ENCODE measurements around the gene SCN5A.

The SCN5A gene

DNA sequence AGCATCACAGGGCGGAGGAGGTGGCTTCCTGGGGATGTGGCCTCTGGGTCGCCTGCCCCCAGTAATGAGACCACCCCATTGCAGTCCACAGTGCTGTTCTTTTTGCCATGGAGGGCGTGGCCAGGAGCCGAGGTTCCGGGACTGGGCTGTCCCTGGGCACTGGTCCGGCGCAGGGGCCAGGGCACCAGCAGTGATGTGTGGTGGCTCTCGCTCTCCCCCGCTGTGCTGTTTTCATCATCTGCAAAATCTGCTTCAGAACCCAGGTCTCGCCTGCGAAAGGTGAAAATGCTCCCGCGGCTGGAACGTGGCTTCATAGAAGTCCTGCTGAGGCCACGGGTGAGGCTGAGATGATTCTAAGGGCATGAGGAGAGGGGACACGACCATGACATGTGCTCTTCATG, 45.8 kb downstream of the SCN5A start:
- FAIRE-seq = no peak

DNA sequence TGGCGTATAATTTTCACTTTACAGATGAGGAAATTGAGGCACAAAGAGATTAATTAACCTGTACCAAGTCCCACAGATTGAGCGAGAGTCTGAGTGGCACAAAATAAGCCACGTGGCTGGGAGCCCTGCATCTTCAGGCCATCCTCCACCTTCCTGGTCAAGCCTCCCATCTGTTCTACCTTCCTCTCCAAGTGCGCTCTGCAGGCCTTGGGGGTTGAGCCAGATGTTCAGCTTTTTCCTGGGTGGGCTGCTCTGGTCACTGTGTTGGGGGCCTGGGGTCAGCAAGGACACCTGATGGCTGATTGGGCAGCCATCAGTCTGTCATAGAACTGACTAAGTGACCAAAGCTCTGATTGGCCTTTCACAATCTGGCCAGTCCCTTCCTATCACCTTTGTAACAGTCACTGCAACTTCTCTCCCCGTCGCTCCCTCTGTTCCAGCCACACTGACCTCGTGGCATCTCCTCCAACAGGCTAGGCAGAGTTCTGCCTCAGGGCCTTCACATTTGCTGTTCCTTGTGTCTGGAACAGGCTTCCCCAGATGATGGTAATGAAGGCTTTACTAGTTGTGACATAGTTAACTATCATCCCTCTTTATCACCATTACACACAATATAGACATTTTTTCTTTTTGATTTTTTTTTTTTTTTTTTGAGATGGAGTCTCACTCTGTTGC, 46.8 kb downstream of the SCN5A start:
- FAIRE-seq = no peak
- no peak for DNase-seq (ENCODE audit: insufficient read length, low spot score)

More for the DNA sequence above, 45.8 kb downstream of the SCN5A start:
- DNase-seq (ENCODE audit: insufficient read length, low spot score) = no peak

DNA sequence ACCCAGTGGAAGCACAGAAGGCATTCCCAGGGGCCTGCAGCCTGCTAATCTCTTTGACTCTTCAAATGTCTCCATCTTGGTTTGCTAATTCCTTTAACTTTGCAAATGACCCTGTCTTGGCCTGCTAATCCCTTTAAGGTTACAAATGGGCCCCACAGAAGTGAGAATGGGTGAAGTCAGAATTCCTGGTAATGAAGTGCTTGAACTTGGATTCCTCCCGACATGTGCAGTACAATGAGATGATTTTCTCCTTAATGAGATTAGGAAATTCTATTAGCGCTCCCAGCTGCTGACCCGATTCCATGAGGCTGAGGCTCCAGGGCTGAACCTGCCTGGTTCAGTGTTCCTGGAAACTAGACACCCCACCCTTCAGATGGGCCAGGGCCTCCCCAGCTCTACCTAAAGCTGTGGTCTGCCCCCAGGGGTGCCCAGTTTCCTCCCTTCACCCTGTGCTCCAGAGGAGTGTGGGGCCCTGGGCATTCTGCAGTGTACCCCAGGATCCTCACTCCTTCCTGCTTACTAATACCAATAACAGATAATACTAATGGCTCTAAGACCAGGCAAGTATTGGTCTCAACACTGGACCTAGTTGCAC, 47.4 kb downstream of the SCN5A start:
- no peak for DNase-seq (ENCODE audit: insufficient read length, low spot score)
- no peak for FAIRE-seq

DNA sequence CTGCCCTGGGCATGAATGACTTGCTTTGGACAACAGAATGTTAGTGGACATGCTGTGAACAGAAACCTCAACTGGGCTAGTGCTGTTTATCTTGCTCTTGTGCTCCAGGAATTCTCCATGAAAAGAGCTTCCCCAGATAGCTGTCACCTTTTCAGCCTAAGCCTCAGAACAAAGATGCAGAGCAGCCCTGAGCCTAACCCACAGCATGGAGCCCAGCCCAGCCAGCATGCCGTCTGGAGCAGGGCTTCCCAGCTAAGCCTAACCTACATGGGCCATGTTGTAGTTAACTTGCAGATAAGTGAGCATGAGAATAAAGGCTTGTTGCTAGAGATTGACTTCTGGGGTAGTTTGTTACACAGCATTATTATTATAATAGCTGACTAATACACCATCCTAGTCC, 48.9 kb downstream of the SCN5A start:
- no peak for DNase-seq (ENCODE audit: insufficient read length, low spot score)
- no peak for FAIRE-seq

DNA sequence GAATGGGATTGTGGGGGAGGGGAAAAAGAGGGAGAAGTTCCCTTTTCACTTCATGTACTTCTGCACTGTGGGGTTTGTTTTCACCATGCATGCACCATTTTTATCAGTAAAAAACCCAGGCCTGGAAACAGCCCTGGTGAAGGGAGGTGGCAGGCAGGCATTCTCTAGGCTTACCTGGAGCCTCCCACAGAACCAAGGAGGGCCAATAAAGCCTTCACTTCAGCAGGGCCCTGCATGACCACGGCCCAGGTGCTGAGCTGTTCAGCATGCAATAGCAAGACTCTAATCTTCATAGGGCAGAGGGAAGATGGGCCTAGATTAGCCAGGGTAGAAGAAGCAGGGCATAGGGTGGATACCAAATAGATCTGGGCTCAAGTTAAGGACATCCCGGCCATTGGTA, 49.6 kb downstream of the SCN5A start:
- FAIRE-seq (no peak), DNase-seq (ENCODE audit: insufficient read length, low spot score) (no peak)

- DNase-seq (ENCODE audit: insufficient read length, low spot score) (no peak), FAIRE-seq (no peak)
Measured at GRCh38 chr3:38598791-38599190, 50.7 kb downstream of the SCN5A start.

- FAIRE-seq (no peak), DNase-seq (ENCODE audit: insufficient read length, low spot score) (no peak)
Measured at GRCh38 chr3:38597502-38598060, 51.9 kb downstream of the SCN5A start.

DNA sequence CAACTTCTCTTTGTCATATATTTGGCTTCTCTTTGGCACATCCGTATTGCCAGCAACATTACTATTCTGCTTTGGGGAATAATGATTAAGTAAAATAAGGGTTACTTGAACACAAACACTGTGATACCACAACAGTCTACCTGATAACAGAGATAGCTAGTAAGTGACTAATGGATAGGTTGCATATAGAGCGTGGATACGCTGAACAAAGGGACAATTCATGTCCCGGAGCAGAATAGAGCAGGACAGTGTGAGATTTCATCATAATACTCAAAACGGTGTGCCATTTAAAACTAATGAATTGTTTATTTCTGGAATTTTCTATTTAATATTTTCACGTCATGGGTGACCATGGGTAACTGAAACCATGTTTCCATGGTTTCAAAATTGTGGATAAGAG, 54.1 kb downstream of the SCN5A start:
- FAIRE-seq = no peak

GRCh38 chr3:38590521-38590920, 59.0 kb downstream of the SCN5A start:
- DNase-seq (ENCODE audit: insufficient read length, low spot score) (no peak), FAIRE-seq (no peak)

More for the DNA sequence above, 54.1 kb downstream of the SCN5A start:
- no peak for DNase-seq (ENCODE audit: insufficient read length, low spot score)

- no peak for DNase-seq (ENCODE audit: insufficient read length, low spot score)
- FAIRE-seq = no peak
Measured at GRCh38 chr3:38588995-38589937, 60.2 kb downstream of the SCN5A start.

- no peak for FAIRE-seq
Measured at GRCh38 chr3:38588371-38588971, 61.0 kb downstream of the SCN5A start.

DNA sequence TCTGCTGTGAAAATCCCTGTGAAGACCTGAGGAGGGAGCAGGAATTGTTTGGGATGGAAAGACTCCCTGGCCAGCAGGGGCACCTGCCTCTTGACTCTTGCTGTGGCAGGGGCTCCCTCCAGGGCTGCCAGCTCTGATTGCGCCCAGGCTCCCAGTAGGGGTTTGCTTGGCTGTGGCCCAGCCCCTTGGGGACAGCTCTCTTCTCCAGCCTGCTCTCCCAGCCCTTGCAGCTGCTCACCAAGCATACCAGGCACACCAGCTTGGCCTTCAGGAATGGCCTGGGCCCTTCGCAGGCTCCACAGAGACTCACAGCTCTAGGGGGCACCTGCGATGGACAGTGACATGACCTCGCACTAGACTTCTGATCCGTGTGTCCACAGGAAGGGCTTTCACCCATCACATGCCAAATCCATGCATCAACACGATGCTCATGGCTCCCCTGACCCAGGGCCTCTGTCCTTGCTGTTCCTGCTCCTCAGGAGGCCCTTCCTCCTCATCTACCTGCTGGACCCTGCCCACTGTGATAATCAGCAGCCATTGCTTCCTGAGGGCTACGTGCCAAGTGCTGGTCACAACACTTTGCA, 61.8 kb downstream of the SCN5A start:
- DNase-seq (ENCODE audit: insufficient read length, low spot score) (no peak), FAIRE-seq (no peak)

More at GRCh38 chr3:38588371-38588971, 61.0 kb downstream of the SCN5A start:
- DNase-seq (ENCODE audit: insufficient read length, low spot score) = no peak

DNA sequence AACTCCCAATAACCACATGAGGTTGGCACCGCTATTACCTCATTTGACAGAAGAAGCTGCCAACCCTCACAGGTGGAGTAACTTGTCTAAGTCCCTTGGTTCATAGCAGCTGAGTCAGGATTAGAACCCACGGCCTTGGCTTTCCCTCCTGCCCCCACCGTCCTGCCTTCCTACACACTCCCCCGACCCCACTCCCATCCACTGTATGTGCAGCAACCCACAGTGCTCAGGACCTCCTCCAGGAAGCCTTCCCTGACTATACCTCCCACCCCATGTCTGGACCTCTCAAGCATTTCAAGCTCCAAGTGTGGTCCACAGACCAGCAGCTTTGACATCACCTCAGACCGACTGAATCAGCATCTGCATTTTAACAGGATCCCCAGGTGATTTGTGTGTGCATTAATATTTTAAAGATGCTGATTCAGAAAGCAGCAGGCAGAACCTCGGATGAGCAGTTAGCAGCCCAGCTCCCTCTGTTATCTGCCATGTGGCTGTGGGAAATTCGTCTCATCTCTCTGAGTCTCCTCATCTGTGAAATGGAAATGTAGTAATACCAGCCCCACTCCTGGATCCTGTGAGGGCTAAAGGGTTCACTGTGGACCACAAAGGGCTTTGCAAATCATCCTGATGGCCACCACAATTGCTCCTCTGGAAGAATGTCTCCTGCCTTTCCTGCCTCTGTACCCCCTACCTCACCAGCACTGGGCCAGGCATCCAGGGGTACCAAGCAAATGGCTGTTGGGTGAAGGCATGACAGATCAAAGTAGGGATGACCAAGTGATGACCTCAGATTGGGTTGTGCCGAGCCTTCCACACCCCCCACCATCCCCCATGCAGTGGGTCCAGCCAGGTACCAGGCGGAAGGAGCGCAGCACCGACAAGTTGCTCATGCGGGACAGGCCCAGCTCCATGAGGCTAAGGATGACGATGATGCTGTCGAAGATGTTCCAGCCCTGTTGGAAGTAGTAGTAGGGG, 62.7 kb downstream of the SCN5A start:
- FAIRE-seq (no peak), DNase-seq (ENCODE audit: insufficient read length, low spot score) (no peak)

- DNase-seq (ENCODE audit: insufficient read length, low spot score) (no peak), FAIRE-seq (no peak)
Measured at GRCh38 chr3:38585791-38586420, 63.6 kb downstream of the SCN5A start.

DNA sequence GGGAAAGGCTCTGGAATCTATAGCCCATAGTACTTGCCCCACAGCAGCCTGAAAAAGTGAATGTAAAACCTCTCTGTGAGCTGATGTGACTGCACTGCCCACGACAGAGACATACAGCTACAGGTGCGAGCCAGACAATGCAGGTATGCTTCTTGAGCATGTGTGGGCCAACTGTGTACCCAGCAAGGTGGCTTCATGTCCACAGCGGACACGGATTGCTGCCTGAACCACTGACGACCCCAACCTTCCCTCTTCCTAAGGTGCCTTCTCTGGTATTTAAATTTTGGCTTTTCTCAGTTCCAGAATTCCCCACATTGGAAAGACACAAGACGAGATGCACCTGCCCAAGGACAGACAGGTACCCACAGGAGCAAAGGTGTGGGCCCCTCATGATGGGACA, 65.8 kb downstream of the SCN5A start:
- FAIRE-seq (no peak), DNase-seq (ENCODE audit: insufficient read length, low spot score) (no peak)

- FAIRE-seq (no peak), DNase-seq (ENCODE audit: insufficient read length, low spot score) (no peak)
Measured at GRCh38 chr3:38582941-38583645, 66.4 kb downstream of the SCN5A start.

DNA sequence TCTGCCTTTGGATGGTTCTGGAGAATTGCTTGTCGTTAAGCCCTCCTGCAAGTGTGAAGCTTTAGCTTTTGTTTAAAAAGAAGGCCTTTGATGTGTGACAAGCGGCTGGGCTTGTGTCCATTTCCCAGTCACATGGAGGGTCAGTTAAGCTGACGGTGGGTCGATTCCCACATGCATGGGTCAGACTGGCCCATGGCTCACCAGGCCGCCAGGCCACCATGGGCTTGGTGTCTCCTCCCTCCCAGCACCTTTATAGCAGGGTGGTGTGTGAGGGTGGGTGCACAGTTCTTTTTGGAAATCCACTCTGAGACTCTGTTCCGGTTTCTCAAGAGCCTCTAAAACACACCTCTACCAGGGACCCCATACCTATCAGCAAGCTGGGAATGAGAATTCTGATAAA, 67.2 kb downstream of the SCN5A start:
- DNase-seq (ENCODE audit: insufficient read length, low spot score) = no peak
- no peak for FAIRE-seq

DNA sequence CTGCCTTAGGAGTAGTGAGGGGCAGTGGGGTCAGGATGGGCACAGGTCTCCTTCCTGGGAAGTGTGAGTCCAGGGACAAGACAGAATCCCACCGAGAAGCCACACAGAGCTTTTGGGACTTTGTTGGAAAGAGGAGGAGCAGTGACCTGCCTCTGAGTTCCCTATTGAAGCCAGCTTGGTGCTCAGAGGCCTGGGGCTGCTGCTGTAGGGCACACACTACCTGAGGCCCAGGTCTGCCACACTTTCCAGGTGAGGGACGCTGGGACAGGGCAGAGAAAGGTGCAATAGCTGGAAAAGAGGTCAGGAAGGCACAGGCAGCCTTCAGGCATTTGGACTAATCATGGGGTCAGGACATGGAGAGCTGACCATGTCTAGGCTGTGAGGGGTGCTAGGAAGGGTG, 67.7 kb downstream of the SCN5A start:
- DNase-seq (ENCODE audit: insufficient read length, low spot score) (no peak), FAIRE-seq (no peak)
